ENCODE data around the gene RBM4. TPM values are rescaled to one million over a fixed set of nuclear protein-coding genes. Genes with fewer than 3 reads are reported as not detected.
A peak's percentile ranks its signal among the peaks of the same experiment; 100 is the strongest.
"Not testable (repeated sequence)": the region's sequence is repeated elsewhere in the genome, so short reads cannot be mapped to it uniquely, and the experiment has no call there.

RBM4 gene
- total and polyA plus RNA-seq, 5 donors from 2014 or later: 201 to 306 (median 287) TPM

GRCh38 chr11:66595245-66595904 is 43.1 kb upstream of the RBM4 start:
- ATAC-seq (ENCODE audit: low read depth in 2 of 2): no peak

GRCh38 chr11:66598993-66599392 is 39.5 kb upstream of the RBM4 start:
- Mint-ChIP-seq H3K27ac (peak overlapping the region in 1 of 3 donors; percentile 7), H3K36me3 (peaks cover 13% of the 10 kb centered on the region), H3K4me3 (no peak overlapping the region), H3K27me3 (no peaks in the 10 kb centered on the region), H3K9me3 (no peaks in the 10 kb centered on the region), H3K4me1 (peaks cover 9 to 25% (median 15%) of the 10 kb centered on the region in 4 donors)
- ATAC-seq (ENCODE audit: low read depth in 2 of 2): no peak
- peaks cover 13% of the 10 kb centered on the region for H3K4me1 ChIP-seq (ENCODE audit: control insufficient read depth, insufficient read depth, low read length, poor library complexity, severe bottlenecking)
- H3K27me3 ChIP-seq (ENCODE audit: control insufficient read depth, insufficient read depth, low read length): no peaks in the 10 kb centered on the region
- H3K4me3 ChIP-seq (ENCODE audit: low read depth, low read length): no peak overlapping the region
- peaks cover 10% of the 10 kb centered on the region for H3K36me3 ChIP-seq (ENCODE audit: control insufficient read depth, insufficient read depth, low read length)
- H3K27ac ChIP-seq (ENCODE audit: insufficient read depth, low read length, poor library complexity, severe bottlenecking): no peak overlapping the region
- H3K9me3 ChIP-seq (ENCODE audit: control insufficient read depth in 2 of 2, low read length in 2 of 2): no peaks in the 10 kb centered on the region
- DNase-seq: no peak

More at GRCh38 chr11:66595245-66595904, 43.1 kb upstream of the RBM4 start:
- DNase-seq: peak in 2 of 3 donors; percentile 13 to 48
- Histone ChIP-seq H3K27me3 (ENCODE audit: control insufficient read depth, insufficient read depth, low read length) (no peaks in the 10 kb centered on the region), H3K4me1 (ENCODE audit: control insufficient read depth, insufficient read depth, low read length, poor library complexity, severe bottlenecking) (peaks cover 21% of the 10 kb centered on the region), H3K27ac (ENCODE audit: insufficient read depth, low read length, poor library complexity, severe bottlenecking) (peak overlapping the region; percentile 5), H3K9me3 (ENCODE audit: control insufficient read depth in 2 of 2, low read length in 2 of 2) (no peaks in the 10 kb centered on the region), H3K36me3 (ENCODE audit: control insufficient read depth, insufficient read depth, low read length) (peaks cover 6% of the 10 kb centered on the region), H3K4me3 (ENCODE audit: low read depth, low read length) (no peak overlapping the region)
- Mint-ChIP-seq H3K27ac (peak overlapping the region; percentile 81 to 92 (median 87)), H3K27me3 (no peaks in the 10 kb centered on the region), H3K36me3 (peaks cover 6% of the 10 kb centered on the region), H3K4me1 (peaks cover 9 to 46% (median 24%) of the 10 kb centered on the region in 4 donors), H3K9me3 (no peaks in the 10 kb centered on the region), H3K4me3 (peak overlapping the region; percentile 44 to 83 (median 66))

GRCh38 chr11:66600219-66600618 is 38.3 kb upstream of the RBM4 start:
- peak overlapping the region in 1 of 3 donors; percentile 14 for H3K27ac Mint-ChIP-seq
- H3K36me3 Mint-ChIP-seq: peaks cover 23% of the 10 kb centered on the region
- H3K27me3 Mint-ChIP-seq: no peaks in the 10 kb centered on the region
- H3K9me3 Mint-ChIP-seq: no peaks in the 10 kb centered on the region
- H3K36me3 ChIP-seq (ENCODE audit: control insufficient read depth, insufficient read depth, low read length): peaks cover 10% of the 10 kb centered on the region
- DNase-seq (no peak), ATAC-seq (ENCODE audit: low read depth in 2 of 2) (no peak)
- no peak overlapping the region for H3K4me3 Mint-ChIP-seq
- H3K27me3 ChIP-seq (ENCODE audit: control insufficient read depth, insufficient read depth, low read length): no peaks in the 10 kb centered on the region
- H3K4me3 ChIP-seq (ENCODE audit: low read depth, low read length): no peak overlapping the region
- H3K27ac ChIP-seq (ENCODE audit: insufficient read depth, low read length, poor library complexity, severe bottlenecking): no peak overlapping the region
- H3K4me1 Mint-ChIP-seq: peaks cover 5 to 16% (median 10%) of the 10 kb centered on the region in 4 donors
- H3K4me1 ChIP-seq (ENCODE audit: control insufficient read depth, insufficient read depth, low read length, poor library complexity, severe bottlenecking): peaks cover 2% of the 10 kb centered on the region
- H3K9me3 ChIP-seq (ENCODE audit: control insufficient read depth in 2 of 2, low read length in 2 of 2): no peaks in the 10 kb centered on the region

- H3K4me3 Mint-ChIP-seq: peak overlapping the region in 1 of 4 donors; percentile 43
- Histone ChIP-seq H3K4me3 (ENCODE audit: low read depth, low read length) (no peak overlapping the region), H3K36me3 (ENCODE audit: control insufficient read depth, insufficient read depth, low read length) (peaks cover 10% of the 10 kb centered on the region), H3K9me3 (ENCODE audit: control insufficient read depth in 2 of 2, low read length in 2 of 2) (no peaks in the 10 kb centered on the region), H3K4me1 (ENCODE audit: control insufficient read depth, insufficient read depth, low read length, poor library complexity, severe bottlenecking) (no peaks in the 10 kb centered on the region), H3K27ac (ENCODE audit: insufficient read depth, low read length, poor library complexity, severe bottlenecking) (no peak overlapping the region), H3K27me3 (ENCODE audit: control insufficient read depth, insufficient read depth, low read length) (no peaks in the 10 kb centered on the region)
- no peaks in the 10 kb centered on the region for H3K9me3 Mint-ChIP-seq
- DNase-seq (no peak), ATAC-seq (ENCODE audit: low read depth in 2 of 2) (no peak)
- H3K36me3 Mint-ChIP-seq: peaks cover 22% of the 10 kb centered on the region
- peaks cover 2 to 10% (median 7%) of the 10 kb centered on the region in 4 donors for H3K4me1 Mint-ChIP-seq
- no peaks in the 10 kb centered on the region for H3K27me3 Mint-ChIP-seq
- H3K27ac Mint-ChIP-seq: no peak overlapping the region
Observed at GRCh38 chr11:66600631-66601233, 37.8 kb upstream of the RBM4 start.

- DNase-seq (no peak), ATAC-seq (ENCODE audit: low read depth in 2 of 2) (no peak)
- no peaks in the 10 kb centered on the region for H3K9me3 ChIP-seq (ENCODE audit: control insufficient read depth in 2 of 2, low read length in 2 of 2)
- H3K4me3 ChIP-seq (ENCODE audit: low read depth, low read length): no peak overlapping the region
- no peaks in the 10 kb centered on the region for H3K4me1 ChIP-seq (ENCODE audit: control insufficient read depth, insufficient read depth, low read length, poor library complexity, severe bottlenecking)
- Mint-ChIP-seq H3K4me3 (no peak overlapping the region), H3K27ac (no peak overlapping the region), H3K27me3 (no peaks in the 10 kb centered on the region), H3K36me3 (peaks cover 25% of the 10 kb centered on the region), H3K9me3 (no peaks in the 10 kb centered on the region), H3K4me1 (peaks cover 0 to 7% (median 1%) of the 10 kb centered on the region in 4 donors)
- no peak overlapping the region for H3K27ac ChIP-seq (ENCODE audit: insufficient read depth, low read length, poor library complexity, severe bottlenecking)
- H3K27me3 ChIP-seq (ENCODE audit: control insufficient read depth, insufficient read depth, low read length): no peaks in the 10 kb centered on the region
- H3K36me3 ChIP-seq (ENCODE audit: control insufficient read depth, insufficient read depth, low read length): peaks cover 14% of the 10 kb centered on the region
Observed at GRCh38 chr11:66603072-66603471, 35.4 kb upstream of the RBM4 start.

GRCh38 chr11:66604155-66604554 is 34.3 kb upstream of the RBM4 start:
- Mint-ChIP-seq H3K27ac (no peak overlapping the region), H3K9me3 (no peaks in the 10 kb centered on the region), H3K4me3 (no peak overlapping the region), H3K27me3 (no peaks in the 10 kb centered on the region), H3K36me3 (peaks cover 25% of the 10 kb centered on the region), H3K4me1 (peaks cover 0 to 2% (median 0%) of the 10 kb centered on the region in 4 donors)
- Histone ChIP-seq H3K4me3 (ENCODE audit: low read depth, low read length) (no peak overlapping the region), H3K27me3 (ENCODE audit: control insufficient read depth, insufficient read depth, low read length) (no peaks in the 10 kb centered on the region), H3K36me3 (ENCODE audit: control insufficient read depth, insufficient read depth, low read length) (peaks cover 14% of the 10 kb centered on the region), H3K9me3 (ENCODE audit: control insufficient read depth in 2 of 2, low read length in 2 of 2) (no peaks in the 10 kb centered on the region), H3K27ac (ENCODE audit: insufficient read depth, low read length, poor library complexity, severe bottlenecking) (no peak overlapping the region), H3K4me1 (ENCODE audit: control insufficient read depth, insufficient read depth, low read length, poor library complexity, severe bottlenecking) (no peaks in the 10 kb centered on the region)
- DNase-seq: no peak
- no peak for ATAC-seq (ENCODE audit: low read depth in 2 of 2)

- H3K9me3 Mint-ChIP-seq; ATAC-seq (ENCODE audit: low read depth in 2 of 2); H3K27ac ChIP-seq (ENCODE audit: insufficient read depth, low read length, poor library complexity, severe bottlenecking); H3K27ac Mint-ChIP-seq; H3K27me3 Mint-ChIP-seq; H3K36me3 ChIP-seq (ENCODE audit: control insufficient read depth, insufficient read depth, low read length); H3K4me3 Mint-ChIP-seq; H3K4me3 ChIP-seq (ENCODE audit: low read depth, low read length); H3K9me3 ChIP-seq (ENCODE audit: control insufficient read depth in 2 of 2, low read length in 2 of 2); DNase-seq; H3K27me3 ChIP-seq (ENCODE audit: control insufficient read depth, insufficient read depth, low read length); H3K4me1 ChIP-seq (ENCODE audit: control insufficient read depth, insufficient read depth, low read length, poor library complexity, severe bottlenecking): not testable (repeated sequence)
- Mint-ChIP-seq H3K36me3 (peaks cover 21% of the 10 kb centered on the region), H3K4me1 (peaks cover 6 to 14% (median 13%) of the 10 kb centered on the region in 4 donors)
Observed at GRCh38 chr11:66606608-66607007, 31.9 kb upstream of the RBM4 start.
